ENCODE measurements around the gene CPD.

Gene CPD

DNA sequence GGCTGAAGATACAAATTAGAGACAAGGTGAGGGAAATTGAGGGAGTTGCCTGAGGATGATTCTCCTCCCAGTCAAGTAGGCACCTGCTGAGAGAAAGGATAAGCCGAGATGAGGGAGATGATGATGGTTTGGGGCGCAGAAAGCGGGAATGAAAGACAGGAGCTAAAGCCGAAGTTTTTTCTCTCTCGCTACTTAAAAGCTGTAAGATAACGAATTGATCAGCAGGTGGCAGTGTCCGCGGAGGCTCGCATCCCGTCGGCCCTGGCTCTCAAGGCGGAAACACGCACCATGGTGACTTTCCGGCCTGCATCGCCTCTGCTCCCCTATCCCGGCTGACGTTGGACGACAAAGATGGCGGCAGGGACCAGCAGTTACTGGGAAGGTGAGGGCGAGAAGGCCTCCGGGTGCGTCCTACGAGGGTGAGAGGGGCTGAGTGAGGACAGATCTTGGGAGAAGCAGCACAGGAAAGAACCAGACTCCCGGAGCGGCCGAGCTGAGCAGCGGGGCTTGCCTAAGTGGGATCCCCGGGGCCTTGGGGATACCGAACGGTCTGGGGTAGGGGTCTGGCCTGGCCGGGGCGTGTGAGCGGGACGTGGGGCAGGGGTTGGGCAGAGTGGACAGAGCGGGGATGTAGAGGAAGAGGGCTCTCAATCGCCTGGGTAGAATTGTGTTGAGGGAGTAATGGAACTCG lies 98.5 kb downstream of the CPD start, which contains the start of gene GOSR1:
Gene GOSR1, plus strand, starts transcription at position 326 of the 691 bp plus-strand sequence. Its CDS starts 26 bp downstream, at position 352.
- peaks cover 29 to 38% (median 35%) of the 10 kb centered on the region in 11 experiments for H3K36me3 ChIP-seq
- peaks cover 0 to 21% (median 7%) of the 10 kb centered on the region in 11 experiments; a peak in 7 of 22 replicates for H4K20me1 ChIP-seq
- no peaks in the 10 kb centered on the region for H3K9me3 ChIP-seq (replicated peaks in 1 of 11)
- H3K4me2 ChIP-seq: peak within 1 kb of the TSS; percentile 74 to 96 (median 87)
- peaks cover 16 to 22% (median 18%) of the 10 kb centered on the region in 10 experiments for H3K4me1 ChIP-seq
- TF ChIP-seq Cebpa-rat (IDR thresholded peaks at IDR 0.05): no peak
- H3K4me3 ChIP-seq: peak within 1 kb of the TSS; percentile 77 to 94 (median 85)
- peak within 1 kb of the TSS; percentile 89 to 98 (median 96) for H3K9ac ChIP-seq
- H3K27me3 ChIP-seq: no peaks in the 10 kb centered on the region
- peak within 1 kb of the TSS; percentile 90 to 99 (median 95) for H3K27ac ChIP-seq

- Histone ChIP-seq H4K20me1 (peaks cover 0 to 26% (median 7%) of the 10 kb centered on the region in 11 experiments; a peak in 8 of 22 replicates), H3K4me2 (peak overlapping the region; percentile 74 to 96 (median 86)), H3K4me3 (peak overlapping the region; percentile 77 to 94 (median 85)), H3K36me3 (peaks cover 34 to 43% (median 40%) of the 10 kb centered on the region in 11 experiments), H3K27me3 (no peaks in the 10 kb centered on the region), H3K9me3 (replicated peaks in 1 of 11) (no peaks in the 10 kb centered on the region), H3K27ac (peak overlapping the region; percentile 90 to 99 (median 95)), H3K4me1 (peaks cover 16 to 22% (median 18%) of the 10 kb centered on the region in 10 experiments), H3K9ac (peak overlapping the region; percentile 89 to 98 (median 96))
- no peak for TF ChIP-seq Cebpa-rat (IDR thresholded peaks at IDR 0.05)
Measured at GRCh38 chr17:30477774-30478115, 99.0 kb downstream of the CPD start.

DNA sequence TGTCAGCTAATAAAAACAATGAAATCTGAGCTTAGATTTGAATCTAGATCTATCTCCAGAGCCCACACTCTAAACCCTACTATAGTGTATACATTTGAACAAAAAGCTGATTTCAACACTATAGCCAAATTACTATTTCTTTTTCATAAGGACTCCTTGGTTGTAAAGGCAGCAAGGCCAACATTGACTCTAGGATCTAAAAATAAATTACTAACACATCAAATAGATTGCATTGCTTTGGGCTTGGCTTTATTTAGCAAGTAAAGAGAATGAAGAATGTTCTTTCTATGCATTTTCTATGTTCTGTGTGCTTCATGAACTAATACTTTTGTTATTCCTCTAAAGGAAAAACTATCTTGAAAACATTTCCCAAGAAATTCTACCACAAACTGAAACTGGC lies 103.8 kb downstream of the CPD start:
- Histone ChIP-seq H3K27me3 (no peaks in the 10 kb centered on the region), H3K4me1 (peaks cover 10 to 13% (median 12%) of the 10 kb centered on the region in 10 experiments), H3K4me3 (no peak overlapping the region), H3K9ac (no peak overlapping the region), H3K9me3 (replicated peaks in 1 of 11) (no peaks in the 10 kb centered on the region), H3K4me2 (no peak overlapping the region), H4K20me1 (peaks cover 0 to 49% (median 7%) of the 10 kb centered on the region in 11 experiments; a peak in 9 of 22 replicates), H3K27ac (no peak overlapping the region), H3K36me3 (peaks cover 80 to 91% (median 88%) of the 10 kb centered on the region in 11 experiments)
- no peak for TF ChIP-seq Cebpa-rat (IDR thresholded peaks at IDR 0.05)

- H3K4me1 ChIP-seq: peaks cover 7 to 11% (median 10%) of the 10 kb centered on the region in 10 experiments
- H4K20me1 ChIP-seq: peaks cover 0 to 49% (median 10%) of the 10 kb centered on the region in 11 experiments; a peak in 9 of 22 replicates
- H3K9me3 ChIP-seq (replicated peaks in 1 of 11): no peaks in the 10 kb centered on the region
- H3K9ac ChIP-seq: no peak overlapping the region
- no peaks in the 10 kb centered on the region for H3K27me3 ChIP-seq
- TF ChIP-seq Cebpa-rat (IDR thresholded peaks at IDR 0.05): no peak
- H3K36me3 ChIP-seq: peaks cover 86 to 97% (median 93%) of the 10 kb centered on the region in 11 experiments
- no peak overlapping the region for H3K4me3 ChIP-seq
- H3K27ac ChIP-seq: no peak overlapping the region
- no peak overlapping the region for H3K4me2 ChIP-seq
Measured at GRCh38 chr17:30483159-30483558, 104.4 kb downstream of the CPD start.

DNA sequence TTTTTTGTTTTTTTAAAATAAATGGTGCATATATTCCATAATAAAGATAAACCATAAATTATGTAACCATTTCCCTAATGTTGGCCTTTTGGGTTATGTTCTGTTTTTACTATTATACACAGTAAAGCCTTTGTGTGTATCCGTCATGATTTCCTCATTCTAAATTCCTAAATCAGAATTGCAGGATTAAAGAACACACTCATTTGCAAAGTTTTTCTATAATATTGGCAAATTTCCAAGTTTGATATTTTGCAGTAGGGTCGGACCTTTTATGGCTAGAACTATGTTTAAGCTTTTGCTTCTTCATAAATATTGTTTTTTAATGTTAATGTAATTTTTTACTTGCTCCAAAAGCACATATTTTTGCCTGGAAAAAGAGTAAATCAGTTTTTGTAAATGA lies 115.1 kb downstream of the CPD start:
- H3K4me3 ChIP-seq: no peak overlapping the region
- H3K27me3 ChIP-seq: no peaks in the 10 kb centered on the region
- no peak overlapping the region for H3K27ac ChIP-seq
- H3K9ac ChIP-seq: no peak overlapping the region
- H4K20me1 ChIP-seq: peaks cover 0 to 17% (median 8%) of the 10 kb centered on the region in 11 experiments; a peak in 9 of 22 replicates
- H3K9me3 ChIP-seq (replicated peaks in 1 of 11): no peaks in the 10 kb centered on the region
- H3K36me3 ChIP-seq: peaks cover 93 to 100% (median 100%) of the 10 kb centered on the region in 11 experiments
- no peaks in the 10 kb centered on the region for H3K4me1 ChIP-seq
- TF ChIP-seq Cebpa-rat (IDR thresholded peaks at IDR 0.05): no peak
- no peak overlapping the region for H3K4me2 ChIP-seq

- no peaks in the 10 kb centered on the region for H3K4me1 ChIP-seq
- H3K9ac ChIP-seq: no peak overlapping the region
- H3K27ac ChIP-seq: no peak overlapping the region
- no peak for TF ChIP-seq Cebpa-rat (IDR thresholded peaks at IDR 0.05)
- no peaks in the 10 kb centered on the region for H3K9me3 ChIP-seq (replicated peaks in 1 of 11)
- H4K20me1 ChIP-seq: peaks cover 0 to 17% (median 8%) of the 10 kb centered on the region in 11 experiments; a peak in 9 of 22 replicates
- no peak overlapping the region for H3K4me3 ChIP-seq
- peaks cover 95 to 100% (median 100%) of the 10 kb centered on the region in 11 experiments for H3K36me3 ChIP-seq
- H3K4me2 ChIP-seq: no peak overlapping the region
- no peaks in the 10 kb centered on the region for H3K27me3 ChIP-seq
Measured at GRCh38 chr17:30495586-30495985, 116.9 kb downstream of the CPD start.

GRCh38 chr17:30503558-30503957 lies 124.8 kb downstream of the CPD start:
- Histone ChIP-seq H3K9ac (no peak overlapping the region), H3K27ac (no peak overlapping the region), H4K20me1 (peaks cover 0 to 30% (median 0%) of the 10 kb centered on the region in 11 experiments; a peak in 5 of 22 replicates), H3K27me3 (no peaks in the 10 kb centered on the region), H3K4me1 (no peaks in the 10 kb centered on the region), H3K36me3 (peaks cover 82 to 100% (median 94%) of the 10 kb centered on the region in 11 experiments), H3K9me3 (replicated peaks in 1 of 11) (peaks cover 0 to 8% (median 0%) of the 10 kb centered on the region in 11 experiments; a peak in 1 of 22 replicates), H3K4me3 (no peak overlapping the region), H3K4me2 (no peak overlapping the region)
- no peak for TF ChIP-seq Cebpa-rat (IDR thresholded peaks at IDR 0.05)

DNA sequence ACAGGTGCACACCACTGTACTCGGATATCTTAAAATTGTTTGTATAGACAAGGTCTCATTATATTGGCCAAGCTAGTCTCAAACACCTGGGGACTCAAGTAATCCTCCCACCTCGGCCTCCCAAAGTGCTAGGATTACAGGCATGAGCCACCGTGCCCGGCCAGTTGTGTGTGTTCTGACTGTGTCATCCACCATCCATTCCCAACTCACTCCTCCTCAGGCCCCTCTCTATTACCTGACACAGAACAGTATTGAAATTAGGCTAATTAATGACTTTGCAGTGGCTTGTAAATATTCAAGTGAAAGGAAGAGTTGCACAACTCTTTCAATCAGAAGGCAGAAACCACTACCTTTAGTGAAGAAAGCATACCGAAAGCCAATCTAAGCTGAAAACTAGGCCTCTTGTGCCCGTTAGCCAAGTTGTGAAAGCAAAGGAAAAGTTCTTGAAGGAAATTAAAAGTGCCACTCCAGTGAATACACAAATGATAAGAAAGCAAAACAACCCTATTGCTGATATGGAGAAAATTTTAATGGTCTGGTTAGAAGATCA lies 127.2 kb downstream of the CPD start:
- Histone ChIP-seq H3K4me1 (no peaks in the 10 kb centered on the region), H3K36me3 (peaks cover 66 to 99% (median 88%) of the 10 kb centered on the region in 11 experiments), H4K20me1 (peaks cover 0 to 36% (median 0%) of the 10 kb centered on the region in 11 experiments; a peak in 4 of 22 replicates), H3K4me2 (no peak overlapping the region), H3K27me3 (no peaks in the 10 kb centered on the region), H3K9ac (no peak overlapping the region), H3K9me3 (replicated peaks in 1 of 11) (peaks cover 0 to 8% (median 0%) of the 10 kb centered on the region in 11 experiments; a peak in 1 of 22 replicates), H3K27ac (no peak overlapping the region), H3K4me3 (no peak overlapping the region)
- peak in 2 of 11 experiments; percentile 18 to 27; a peak in 1 of 22 replicates for TF ChIP-seq Cebpa-rat (IDR thresholded peaks at IDR 0.05)

DNA sequence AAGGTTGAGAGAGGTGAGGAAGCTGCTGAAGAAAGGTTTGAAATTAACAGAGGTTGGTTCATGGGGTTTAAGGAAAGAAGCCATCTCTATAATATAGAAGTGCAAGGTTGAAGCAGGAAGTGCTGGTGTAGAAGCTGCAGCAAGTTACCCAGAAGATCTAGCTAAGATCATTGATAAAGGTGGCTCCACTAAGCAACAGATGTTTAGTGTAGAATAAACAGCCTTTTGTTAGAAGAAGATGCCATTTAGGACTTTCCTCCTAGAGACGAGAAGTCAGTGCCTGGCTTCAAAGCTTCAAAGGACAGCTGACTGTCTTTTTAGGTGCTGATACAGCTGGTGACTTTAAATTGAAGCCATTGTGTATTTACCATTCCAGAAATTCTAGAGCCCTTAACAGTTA lies 127.8 kb downstream of the CPD start:
- Histone ChIP-seq H3K9ac (no peak overlapping the region), H3K4me3 (no peak overlapping the region), H3K4me1 (no peaks in the 10 kb centered on the region), H3K9me3 (replicated peaks in 1 of 11) (peaks cover 0 to 4% (median 0%) of the 10 kb centered on the region in 11 experiments; a peak in 1 of 22 replicates), H4K20me1 (peaks cover 0 to 40% (median 0%) of the 10 kb centered on the region in 11 experiments; a peak in 4 of 22 replicates), H3K36me3 (peaks cover 64 to 99% (median 85%) of the 10 kb centered on the region in 11 experiments), H3K27me3 (no peaks in the 10 kb centered on the region), H3K4me2 (no peak overlapping the region), H3K27ac (no peak overlapping the region)
- TF ChIP-seq Cebpa-rat (IDR thresholded peaks at IDR 0.05): no peak

Data from BLaER1 treated with 17β-estradiol and CSF1 and Interleukin-3, amounts not matched to agents 10 nM and 100 nM (cell line).